ENCODE data around the gene KDM2A. TPM values are rescaled to one million over a fixed set of nuclear protein-coding genes. Genes with fewer than 3 reads are reported as not detected.
A peak's percentile ranks its signal among the peaks of the same experiment; 100 is the strongest.

KDM2A gene
- total RNA-seq, 1 experiment from 2014 or later = 50.4 TPM

DNA sequence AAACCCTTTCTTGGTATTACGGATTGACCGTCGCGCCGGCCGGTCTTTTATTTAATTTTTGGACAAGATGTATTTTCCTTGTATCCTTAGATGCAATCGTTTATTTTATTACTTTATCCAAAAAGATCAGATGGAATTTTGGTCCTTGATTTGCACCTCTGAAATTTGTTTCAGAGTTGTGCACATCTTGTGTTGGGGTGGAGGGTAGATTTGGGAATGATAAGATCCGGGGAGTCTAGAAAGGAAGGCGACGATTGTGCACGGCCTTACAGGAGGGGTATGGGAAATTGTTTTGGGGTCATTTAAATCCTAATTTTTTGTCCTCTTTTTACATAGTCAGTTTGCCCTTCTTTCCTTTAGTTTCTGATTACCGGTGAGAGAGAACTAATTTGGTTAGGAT is 1.4 kb downstream of the KDM2A start:
- no TSS peak for BruUV-seq (replicated peaks)
- ATAC-seq (no peak), DNase-seq (ENCODE audit: low read depth, low spot score) (no peak)
- Histone ChIP-seq H3K9ac (ENCODE audit: low read length) (peak overlapping the region; percentile 85), H3K79me2 (ENCODE audit: insufficient read depth, low read length) (peaks cover 55% of the 10 kb centered on the region), H3K4me3 (replicated peaks in 1 of 2; ENCODE audit: low read depth in 1 of 2, low read length in 2 of 2) (peak overlapping the region; percentile 91 to 95), H3K9me2 (ENCODE audit: insufficient read depth) (no peaks in the 10 kb centered on the region), H4K20me1 (ENCODE audit: insufficient read depth) (no peaks in the 10 kb centered on the region), H3K9me3 (ENCODE audit: control insufficient read depth in 1 of 2, insufficient read depth in 1 of 2, low read depth in 1 of 2, low read length in 2 of 2) (no peaks in the 10 kb centered on the region), H2AFZ (ENCODE audit: low read depth, low read length, poor library complexity, severe bottlenecking) (no peak overlapping the region), H3K36me3 (ENCODE audit: control insufficient read depth in 1 of 2, insufficient read depth in 2 of 2, low read length in 2 of 2) (peaks cover 7 to 10% of the 10 kb centered on the region in 2 experiments; a peak in 3 of 4 replicates), H3K27me3 (ENCODE audit: insufficient read depth, low read length) (no peaks in the 10 kb centered on the region), H3K4me1 (ENCODE audit: control insufficient read depth in 1 of 2, insufficient read depth in 2 of 2, low read length in 2 of 2) (peaks cover 7 to 13% of the 10 kb centered on the region in 2 experiments), H3K4me2 (ENCODE audit: low read length) (peak overlapping the region; percentile 96), H3K27ac (ENCODE audit: low read depth, low read length) (peak overlapping the region; percentile 94; the same call in 1 of the 2 replicates)
- RAD21 ChIA-PET (ENCODE audit: low non-redundant PET in 1 of 2, low total read pairs in 2 of 2, uncharacterized antibody in 2 of 2, unreplicated experiment in 2 of 2) = no interaction called here
- POLR2A ChIA-PET = no interaction called here
- intact Hi-C loops (cut with micrococcal nuclease) = no loop called here
- no peak for TF ChIP-seq SRF (IDR thresholded peaks at IDR 0.05; ENCODE audit: low read depth)
- TF ChIP-seq YY1 (IDR thresholded peaks at IDR 0.05; ENCODE audit: extremely low read depth, insufficient replicate concordance, low read depth, low read length) = no peak
- TF ChIP-seq TCF7L2 (IDR thresholded peaks at IDR 0.05; ENCODE audit: borderline replicate concordance, extremely low read depth, insufficient read depth, insufficient read length) = no peak
- no peak for TF ChIP-seq FOSL1 (IDR thresholded peaks at IDR 0.05; ENCODE audit: low read depth)
- TF ChIP-seq, protein P1, sequence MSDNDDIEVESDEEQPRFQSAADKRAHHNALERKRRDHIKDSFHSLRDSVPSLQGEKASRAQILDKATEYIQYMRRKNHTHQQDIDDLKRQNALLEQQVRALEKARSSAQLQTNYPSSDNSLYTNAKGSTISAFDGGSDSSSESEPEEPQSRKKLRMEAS (IDR thresholded peaks at IDR 0.05) = no peak
- TF ChIP-seq POLR2AphosphoS5 (IDR thresholded peaks at IDR 0.05; ENCODE audit: low read depth, low read length) = no peak
- no peak for TF ChIP-seq EZH2phosphoT487 (IDR thresholded peaks at IDR 0.05; ENCODE audit: borderline replicate concordance)
- no peak for TF ChIP-seq ZNF274 (IDR thresholded peaks at IDR 0.05; ENCODE audit: low read depth, low read length)
- TF ChIP-seq, protein P2, sequence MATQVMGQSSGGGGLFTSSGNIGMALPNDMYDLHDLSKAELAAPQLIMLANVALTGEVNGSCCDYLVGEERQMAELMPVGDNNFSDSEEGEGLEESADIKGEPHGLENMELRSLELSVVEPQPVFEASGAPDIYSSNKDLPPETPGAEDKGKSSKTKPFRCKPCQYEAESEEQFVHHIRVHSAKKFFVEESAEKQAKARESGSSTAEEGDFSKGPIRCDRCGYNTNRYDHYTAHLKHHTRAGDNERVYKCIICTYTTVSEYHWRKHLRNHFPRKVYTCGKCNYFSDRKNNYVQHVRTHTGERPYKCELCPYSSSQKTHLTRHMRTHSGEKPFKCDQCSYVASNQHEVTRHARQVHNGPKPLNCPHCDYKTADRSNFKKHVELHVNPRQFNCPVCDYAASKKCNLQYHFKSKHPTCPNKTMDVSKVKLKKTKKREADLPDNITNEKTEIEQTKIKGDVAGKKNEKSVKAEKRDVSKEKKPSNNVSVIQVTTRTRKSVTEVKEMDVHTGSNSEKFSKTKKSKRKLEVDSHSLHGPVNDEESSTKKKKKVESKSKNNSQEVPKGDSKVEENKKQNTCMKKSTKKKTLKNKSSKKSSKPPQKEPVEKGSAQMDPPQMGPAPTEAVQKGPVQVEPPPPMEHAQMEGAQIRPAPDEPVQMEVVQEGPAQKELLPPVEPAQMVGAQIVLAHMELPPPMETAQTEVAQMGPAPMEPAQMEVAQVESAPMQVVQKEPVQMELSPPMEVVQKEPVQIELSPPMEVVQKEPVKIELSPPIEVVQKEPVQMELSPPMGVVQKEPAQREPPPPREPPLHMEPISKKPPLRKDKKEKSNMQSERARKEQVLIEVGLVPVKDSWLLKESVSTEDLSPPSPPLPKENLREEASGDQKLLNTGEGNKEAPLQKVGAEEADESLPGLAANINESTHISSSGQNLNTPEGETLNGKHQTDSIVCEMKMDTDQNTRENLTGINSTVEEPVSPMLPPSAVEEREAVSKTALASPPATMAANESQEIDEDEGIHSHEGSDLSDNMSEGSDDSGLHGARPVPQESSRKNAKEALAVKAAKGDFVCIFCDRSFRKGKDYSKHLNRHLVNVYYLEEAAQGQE (IDR thresholded peaks at IDR 0.05; ENCODE audit: low read depth) = no peak
- TF ChIP-seq, protein P3, sequence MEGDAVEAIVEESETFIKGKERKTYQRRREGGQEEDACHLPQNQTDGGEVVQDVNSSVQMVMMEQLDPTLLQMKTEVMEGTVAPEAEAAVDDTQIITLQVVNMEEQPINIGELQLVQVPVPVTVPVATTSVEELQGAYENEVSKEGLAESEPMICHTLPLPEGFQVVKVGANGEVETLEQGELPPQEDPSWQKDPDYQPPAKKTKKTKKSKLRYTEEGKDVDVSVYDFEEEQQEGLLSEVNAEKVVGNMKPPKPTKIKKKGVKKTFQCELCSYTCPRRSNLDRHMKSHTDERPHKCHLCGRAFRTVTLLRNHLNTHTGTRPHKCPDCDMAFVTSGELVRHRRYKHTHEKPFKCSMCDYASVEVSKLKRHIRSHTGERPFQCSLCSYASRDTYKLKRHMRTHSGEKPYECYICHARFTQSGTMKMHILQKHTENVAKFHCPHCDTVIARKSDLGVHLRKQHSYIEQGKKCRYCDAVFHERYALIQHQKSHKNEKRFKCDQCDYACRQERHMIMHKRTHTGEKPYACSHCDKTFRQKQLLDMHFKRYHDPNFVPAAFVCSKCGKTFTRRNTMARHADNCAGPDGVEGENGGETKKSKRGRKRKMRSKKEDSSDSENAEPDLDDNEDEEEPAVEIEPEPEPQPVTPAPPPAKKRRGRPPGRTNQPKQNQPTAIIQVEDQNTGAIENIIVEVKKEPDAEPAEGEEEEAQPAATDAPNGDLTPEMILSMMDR (IDR thresholded peaks at IDR 0.05 in 2 of 3, conservative IDR thresholded peaks at IDR 0.05 in 1 of 3; ENCODE audit: borderline replicate concordance in 1 of 3, insufficient read depth in 1 of 3, low read depth in 2 of 3, low read length in 2 of 3) = no peak
- no peak for TF ChIP-seq CEBPB (IDR thresholded peaks at IDR 0.05; ENCODE audit: low read depth)
- TF ChIP-seq SP1 (IDR thresholded peaks at IDR 0.05; ENCODE audit: low read depth) = no peak
- no peak for TF ChIP-seq ELF1 (IDR thresholded peaks at IDR 0.05; ENCODE audit: borderline replicate concordance, low read depth)
- TF ChIP-seq, protein P4, sequence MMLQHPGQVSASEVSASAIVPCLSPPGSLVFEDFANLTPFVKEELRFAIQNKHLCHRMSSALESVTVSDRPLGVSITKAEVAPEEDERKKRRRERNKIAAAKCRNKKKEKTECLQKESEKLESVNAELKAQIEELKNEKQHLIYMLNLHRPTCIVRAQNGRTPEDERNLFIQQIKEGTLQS (IDR thresholded peaks at IDR 0.05) = no peak
- TF ChIP-seq, protein P5, sequence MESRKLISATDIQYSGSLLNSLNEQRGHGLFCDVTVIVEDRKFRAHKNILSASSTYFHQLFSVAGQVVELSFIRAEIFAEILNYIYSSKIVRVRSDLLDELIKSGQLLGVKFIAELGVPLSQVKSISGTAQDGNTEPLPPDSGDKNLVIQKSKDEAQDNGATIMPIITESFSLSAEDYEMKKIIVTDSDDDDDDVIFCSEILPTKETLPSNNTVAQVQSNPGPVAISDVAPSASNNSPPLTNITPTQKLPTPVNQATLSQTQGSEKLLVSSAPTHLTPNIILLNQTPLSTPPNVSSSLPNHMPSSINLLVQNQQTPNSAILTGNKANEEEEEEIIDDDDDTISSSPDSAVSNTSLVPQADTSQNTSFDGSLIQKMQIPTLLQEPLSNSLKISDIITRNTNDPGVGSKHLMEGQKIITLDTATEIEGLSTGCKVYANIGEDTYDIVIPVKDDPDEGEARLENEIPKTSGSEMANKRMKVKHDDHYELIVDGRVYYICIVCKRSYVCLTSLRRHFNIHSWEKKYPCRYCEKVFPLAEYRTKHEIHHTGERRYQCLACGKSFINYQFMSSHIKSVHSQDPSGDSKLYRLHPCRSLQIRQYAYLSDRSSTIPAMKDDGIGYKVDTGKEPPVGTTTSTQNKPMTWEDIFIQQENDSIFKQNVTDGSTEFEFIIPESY (IDR thresholded peaks at IDR 0.05; ENCODE audit: extremely low read depth, insufficient replicate concordance, low read length) = no peak
- CTCF ChIA-PET = no interaction called here

Data from HCT116 (cell line).